HepG2 (cell line): ENCODE results near the gene CACNA1H. TPM values are rescaled to one million over a fixed set of nuclear protein-coding genes. Genes with fewer than 3 reads are reported as not detected.

Experiments used
- ATAC-seq: fragments of 200-7000 bp; cut with Tn5 transposase; 3 replicates; pipeline ENCODE4 v1.9.1; 2020; ENCODE audit warnings: mild to moderate bottlenecking, moderate library complexity
- BruUV-seq: library from RNA; stranded (reverse); fragments of 400-500 nt; replicated peaks from 2 replicates; lab custom pipeline; 2021; lab: Mats Ljungman, UMichigan
- CTCF ChIA-PET: fragments of 300-600 bp; formaldehyde crosslinking; extraction: SDS; loops from one replicate; lab custom pipeline; 2021; ENCODE audit warnings: low total read pairs, inconsistent platforms, low intra/inter-chr PET ratio; lab: Yijun Ruan, JAX
- POLR2A ChIA-PET: fragments of 350-600 bp; sonication (Branson Sonifier 250); formaldehyde crosslinking; loops from one replicate; lab custom pipeline; 2020; ENCODE audit warnings: antibody characterized with exemption, inconsistent platforms; lab: Yijun Ruan, JAX
- DNase-seq: peaks from one replicate; pipeline ENCODE4 v3.0.0-alpha.2; 2015; ENCODE audit warnings: low spot score
- FAIRE-seq: peaks from 3 replicates; lab custom pipeline; 2011; peaks lifted over from hg19 to GRCh38; lab: Jason Lieb, UNC
- H2AFZ ChIP-seq: one replicate; pipeline ENCODE4 v1.6.1; 2011; ENCODE audit warnings: low read length, inconsistent platforms
- H3K27ac ChIP-seq: fragments of 300-600 bp; 3 replicates; pipeline ENCODE4 v1.8.0; 2011; ENCODE audit warnings: mixed run types, mild to moderate bottlenecking, mixed read lengths, low read length, inconsistent platforms; ENCODE audit not compliant: insufficient read depth; ENCODE audit errors: extremely low read length
- H3K27me3 ChIP-seq, 2 experiments: fragments of 200-600 bp in 1 of 2; 2 replicates in 1 of 2; 3 replicates in 1 of 2; pipeline versions ENCODE4 v1.6.0 to v1.8.0; 2011; ENCODE audit warnings: low read length in 2 of 2, mild to moderate bottlenecking in 2 of 2, moderate library complexity in 2 of 2, inconsistent platforms in 1 of 2; ENCODE audit not compliant: insufficient read depth in 2 of 2, control insufficient read depth in 1 of 2
- H3K36me3 ChIP-seq, 2 experiments: fragments of 200-600 bp in 1 of 2; replicated peaks in 1 of 2; 2 replicates in 1 of 2; 3 replicates in 1 of 2; pipeline versions ENCODE4 v1.5.1 to v1.8.0; 2011; ENCODE audit warnings: low read length in 2 of 2, inconsistent platforms in 1 of 2; ENCODE audit not compliant: insufficient read depth in 2 of 2, control insufficient read depth in 1 of 2
- H3K4me1 ChIP-seq: 2 replicates; pipeline ENCODE4 v1.5.1; 2012; ENCODE audit warnings: low read length, inconsistent platforms; ENCODE audit not compliant: insufficient read depth
- H3K4me2 ChIP-seq: 2 replicates; pipeline ENCODE4 v1.6.0; 2011; ENCODE audit warnings: low read depth, low read length, inconsistent platforms
- H3K4me3 ChIP-seq, 3 experiments: fragments of 200-600 bp in 1 of 3; sonication (generic), shearing (Covaris generic) in 1 of 3; replicated peaks in 1 of 3; 2 replicates each; pipeline ENCODE4 v1.5.1; 2011 to 2016; ENCODE audit warnings: low read length in 3 of 3, inconsistent platforms in 2 of 3, low read depth in 2 of 3, mild to moderate bottlenecking in 2 of 3, control low read depth in 1 of 3, mixed read lengths in 1 of 3; ENCODE audit not compliant: insufficient read depth in 1 of 3
- H3K79me2 ChIP-seq: one replicate; pipeline ENCODE4 v1.6.1; 2011; ENCODE audit warnings: low read length, inconsistent platforms; ENCODE audit not compliant: insufficient read depth
- H3K9ac ChIP-seq: 2 replicates; pipeline ENCODE4 v1.6.0; 2011; ENCODE audit warnings: mild to moderate bottlenecking, low read depth, low read length, inconsistent platforms; ENCODE audit not compliant: insufficient read depth
- H3K9me3 ChIP-seq: 2 replicates; pipeline ENCODE4 v1.5.1; 2012; ENCODE audit warnings: mild to moderate bottlenecking, low read length
- H4K20me1 ChIP-seq: 2 replicates; pipeline ENCODE4 v1.6.0; 2011; ENCODE audit warnings: inconsistent platforms, mild to moderate bottlenecking, low read length, moderate library complexity; ENCODE audit not compliant: insufficient read depth
- CTCF ChIP-seq: sonication (generic); formaldehyde crosslinking; IDR thresholded peaks from 2 replicates; pipeline ENCODE4 v1.5.0; 2020; ENCODE audit warnings: mild to moderate bottlenecking, missing genetic modification reagents, moderate library complexity
- ERF ChIP-seq: IDR thresholded peaks from 2 replicates; pipeline ENCODE4 v1.6.1; 2018; ENCODE audit warnings: missing biosample characterization, missing genetic modification reagents
- MLX ChIP-seq: IDR thresholded peaks from 2 replicates; pipeline ENCODE4 v1.6.1; 2016
- SALL1 ChIP-seq: sonication (generic); formaldehyde crosslinking; IDR thresholded peaks from 2 replicates; pipeline ENCODE4 v1.8.0; 2022; ENCODE audit warnings: mild to moderate bottlenecking, missing genetic modification reagents
- ZBTB1 ChIP-seq: sonication (generic); formaldehyde crosslinking; IDR thresholded peaks from 2 replicates; pipeline ENCODE4 v1.4.0; 2020; ENCODE audit warnings: missing genetic modification reagents, borderline replicate concordance
- ZNF20 ChIP-seq: sonication (generic); formaldehyde crosslinking; IDR thresholded peaks from 2 replicates; pipeline ENCODE4 v1.4.0; 2020; ENCODE audit warnings: mild to moderate bottlenecking, moderate library complexity, missing genetic modification reagents
- ZNF274 ChIP-seq: sonication (generic); formaldehyde crosslinking; IDR thresholded peaks from 2 replicates; pipeline ENCODE4 v1.5.1; 2020; ENCODE audit warnings: mild to moderate bottlenecking, missing genetic modification reagents
- ZNF280D ChIP-seq: sonication (generic); formaldehyde crosslinking; IDR thresholded peaks from 2 replicates; pipeline ENCODE4 v1.5.1; 2020; ENCODE audit warnings: mild to moderate bottlenecking, missing genetic modification reagents
- ZNF562 ChIP-seq: sonication (generic); formaldehyde crosslinking; IDR thresholded peaks from 2 replicates; pipeline ENCODE4 v1.8.0; 2022; ENCODE audit warnings: missing genetic modification reagents, borderline replicate concordance
- ZNF577 ChIP-seq: sonication (generic); formaldehyde crosslinking; IDR thresholded peaks from 2 replicates; pipeline ENCODE4 v1.4.0; 2020; ENCODE audit warnings: mild to moderate bottlenecking, low read depth, missing genetic modification reagents, borderline replicate concordance
- ZNF703 ChIP-seq: sonication (generic); formaldehyde crosslinking; IDR thresholded peaks from 2 replicates; pipeline ENCODE4 v1.5.1; 2020; ENCODE audit warnings: missing genetic modification reagents, mild to moderate bottlenecking, moderate library complexity, borderline replicate concordance
- ZNF746 ChIP-seq: sonication (generic); formaldehyde crosslinking; IDR thresholded peaks from 2 replicates; pipeline ENCODE4 v1.8.0; 2022; ENCODE audit warnings: mild to moderate bottlenecking, missing genetic modification reagents
- WGBS: methylation state at CpG from one replicate; pipeline ENCODE4 v1.1.6; 2017; ENCODE audit warnings: low lambda C conversion rate; 5-methylcytosine and 5-hydroxymethylcytosine counted together
- in situ Hi-C: cut with HindIII; loops from 2 replicates; pipeline ENCODE4 v1.10.0; 2017; ENCODE audit warnings: low pct_unique_long_range_greater_than_20kb; ENCODE audit not compliant: extremely low pct_ligation_motif_present
- intact Hi-C: fragments of 100-400 bp; cut with micrococcal nuclease; formaldehyde crosslinking; loops from one replicate; pipeline ENCODE4 v1.10.0; 2022; ENCODE audit not compliant: unreplicated experiment
- polyA plus RNA-seq, 8 experiments: library from polyadenylated mRNA; depleted of rRNA in 3 of 8; stranded (reverse) in 7 of 8; unstranded in 1 of 8; fragments of >200 nt; fragmentation: Illumina TruSeq in 4 of 8; extraction: Trizol in 4 of 8; gene quantifications; 2 replicates each; pipeline versions ENCODE4 v1.2.1 to v1.2.3, GENCODE V29; 2011 to 2016; ENCODE audit warnings: low read depth in 4 of 8, missing spikeins in 1 of 8, mixed read lengths in 1 of 8; ENCODE audit not compliant: insufficient read depth in 1 of 8
- total RNA-seq, 5 experiments: library from RNA; depleted of rRNA; stranded (reverse); fragments of >200 nt; fragmentation: Illumina TruSeq; extraction: Trizol; gene quantifications; 2 replicates each; pipeline ENCODE4 v1.2.3, GENCODE V29; 2016; ENCODE audit warnings: low read depth in 1 of 5

CACNA1H gene
- total and polyA plus RNA-seq, 2 of the 13 experiments (the other 11 are each of a cell fraction or from before 2014, with no cell fraction given), result 0.40 to 1.8 TPM

GRCh38 chr16:1199347-1200013 lies 46.6 kb downstream of the CACNA1H start:
- ATAC-seq (no peak), DNase-seq (no peak), FAIRE-seq (no peak)
- ChIA-PET CTCF (no interaction called here), POLR2A (no interaction called here)
- Histone ChIP-seq H2AFZ (no peak overlapping the region), H3K27ac (no peak overlapping the region), H3K79me2 (no peaks in the 10 kb centered on the region), H3K9me3 (no peaks in the 10 kb centered on the region), H3K27me3 (peaks cover 2 to 18% of the 10 kb centered on the region in 2 experiments; a peak in 3 of 5 replicates), H4K20me1 (peaks cover 15% of the 10 kb centered on the region; the same call in 1 of the 2 replicates), H3K4me2 (no peak overlapping the region), H3K4me3 (no peak overlapping the region), H3K4me1 (peaks cover 22% of the 10 kb centered on the region), H3K9ac (no peak overlapping the region), H3K36me3 (no peaks in the 10 kb centered on the region)
- 42% methylated on average over 14 of the region's 19 CpGs for WGBS
- in situ Hi-C loops, result loop anchor here (5.0 to 25.0 kb wide), 2 partner anchors 87 to 387 kb away; partner anchors contain the start of gene GNG13
- TF ChIP-seq SALL1, result no peak
- no peak for TF ChIP-seq ZNF746
- no peak for TF ChIP-seq ZNF562
- TF ChIP-seq ERF, result no peak
- TF ChIP-seq ZNF20 (CRISPR knock-in tag), result no peak
- TF ChIP-seq ZNF577 (CRISPR knock-in tag), result no peak
- TF ChIP-seq ZNF274 (CRISPR knock-in tag), result no peak
- BruUV-seq, result no TSS peak
- intact Hi-C loops, result no loop called here

GRCh38 chr16:1200014-1200627 lies 47.2 kb downstream of the CACNA1H start:
- ChIA-PET CTCF (no interaction called here), POLR2A (no interaction called here)
- no peak overlapping the region for H3K4me3 ChIP-seq
- H3K27me3 ChIP-seq, result peaks cover 2 to 20% of the 10 kb centered on the region in 2 experiments; a peak in 3 of 5 replicates
- no peaks in the 10 kb centered on the region for H3K79me2 ChIP-seq
- DNase-seq, result no peak
- H3K36me3 ChIP-seq, result no peaks in the 10 kb centered on the region
- H4K20me1 ChIP-seq, result peaks cover 15% of the 10 kb centered on the region; the same call in 1 of the 2 replicates
- no peak overlapping the region for H3K9ac ChIP-seq
- peaks cover 22% of the 10 kb centered on the region for H3K4me1 ChIP-seq
- no peak for FAIRE-seq
- no peak overlapping the region for H3K4me2 ChIP-seq
- no peak overlapping the region for H3K27ac ChIP-seq
- intact Hi-C loops, result no loop called here
- in situ Hi-C loops, result loop anchor here (25.0 kb wide), 1 partner anchor 388 kb away; the partner anchor contains the start of gene GNG13
- BruUV-seq, result no TSS peak
- WGBS, result 76% methylated on average over 29 of the region's 38 CpGs
- no peak overlapping the region for H2AFZ ChIP-seq
- no peaks in the 10 kb centered on the region for H3K9me3 ChIP-seq
- ATAC-seq, result no peak
- TF ChIP-seq ZNF280D (CRISPR knock-in tag), result no peak
- no peak for TF ChIP-seq ZNF703 (CRISPR knock-in tag)
- TF ChIP-seq MLX, result no peak
- no peak for TF ChIP-seq ZBTB1
- no peak for TF ChIP-seq CTCF (CRISPR knock-in tag)
